GM23248 (cell line): ENCODE data around the gene CASKIN1. TPM values are rescaled to one million over a fixed set of nuclear protein-coding genes. Genes with fewer than 3 reads are reported as not detected.
"Not testable (repeated sequence)": the region's sequence is repeated elsewhere in the genome, so short reads cannot be mapped to it uniquely, and the experiment has no call there.

ENCODE experiments used
- DNase-seq: peaks from one replicate; pipeline ENCODE4 v3.0.0-alpha.2; 2015
- H2AFZ ChIP-seq: fragments of 200-600 bp; sonication (generic); 2 replicates; pipeline ENCODE4 v1.6.1; 2016; ENCODE audit warnings: antibody characterized with exemption
- H3F3A ChIP-seq: fragments of 200-600 bp; sonication (generic); 2 replicates; pipeline ENCODE4 v1.6.1; 2016; ENCODE audit warnings: mild to moderate bottlenecking, antibody characterized with exemption, mixed run types; ENCODE audit not compliant: insufficient read depth
- H3K27ac ChIP-seq: fragments of 200-600 bp; sonication (generic); 2 replicates; pipeline ENCODE4 v1.5.1; 2016; ENCODE audit warnings: mild to moderate bottlenecking
- H3K27me3 ChIP-seq: fragments of 200-600 bp; sonication (generic); replicated peaks from 2 replicates; pipeline ENCODE4 v1.6.1; 2016; ENCODE audit warnings: mild to moderate bottlenecking; ENCODE audit not compliant: insufficient read depth
- H3K36me3 ChIP-seq: fragments of 200-600 bp; sonication (generic); 2 replicates; pipeline ENCODE4 v1.6.1; 2016; ENCODE audit warnings: low read depth, mild to moderate bottlenecking
- H3K4me1 ChIP-seq: fragments of 200-600 bp; sonication (generic); 2 replicates; pipeline ENCODE4 v1.6.1; 2016; ENCODE audit warnings: mild to moderate bottlenecking; ENCODE audit not compliant: insufficient read depth
- H3K4me2 ChIP-seq: fragments of 200-600 bp; sonication (generic); one replicate; pipeline ENCODE4 v1.6.1; 2016; ENCODE audit warnings: mild to moderate bottlenecking; ENCODE audit not compliant: unreplicated experiment
- H3K4me3 ChIP-seq: fragments of 200-600 bp; sonication (generic); 2 replicates; pipeline ENCODE4 v1.5.1; 2016; ENCODE audit warnings: mild to moderate bottlenecking
- H3K79me2 ChIP-seq: fragments of 200-600 bp; sonication (generic); 2 replicates; pipeline ENCODE4 v1.6.1; 2016; ENCODE audit warnings: mild to moderate bottlenecking; ENCODE audit not compliant: insufficient read depth
- H3K9ac ChIP-seq: fragments of 200-600 bp; sonication (generic); 2 replicates; pipeline ENCODE4 v1.6.1; 2016; ENCODE audit warnings: mild to moderate bottlenecking
- H3K9me2 ChIP-seq: fragments of 200-600 bp; sonication (generic); 2 replicates; pipeline ENCODE4 v1.6.1; 2016; ENCODE audit warnings: mixed run types, mild to moderate bottlenecking, moderate library complexity; ENCODE audit not compliant: insufficient read depth
- H3K9me3 ChIP-seq: fragments of 200-600 bp; sonication (generic); one replicate; pipeline ENCODE4 v1.6.1; 2017; ENCODE audit warnings: low read depth
- H4K20me1 ChIP-seq: fragments of 200-600 bp; sonication (generic); 2 replicates; pipeline ENCODE4 v1.6.0; 2016; ENCODE audit not compliant: insufficient read depth
- whole genome bisulfite sequencing, 2 experiments: methylation state at CpG; one replicate each; pipeline ENCODE4 v1.1.6; 2015 to 2017; ENCODE audit warnings: low lambda C conversion rate in 2 of 2, low coverage in 1 of 2; ENCODE audit errors: missing lambda C conversion rate in 2 of 2; 5-methylcytosine and 5-hydroxymethylcytosine counted together
- in situ Hi-C: fragments of 300-500 bp; cut with MboI; formaldehyde crosslinking; loops from 2 replicates; pipeline ENCODE4 v1.15.0; 2020
- microRNA counts: library from miRNA; unstranded; fragments of <30 nt; microRNA quantifications from one replicate; lab custom pipeline; 2016
- microRNA-seq: library from miRNA; unstranded; fragments of <30 nt; microRNA quantifications from one replicate; pipeline ENCODE4, GENCODE V29; 2016; ENCODE audit warnings: borderline number of aligned reads
- polyA plus RNA-seq: library from polyadenylated mRNA; unstranded; fragments of >200 nt; fragmentation: Nextera tagmentation; extraction: Ambion mirVana; gene quantifications from 2 replicates; pipeline ENCODE4 v1.2.1, GENCODE V29; 2016
- small RNA-seq: library from RNA; depleted of rRNA; stranded (forward); fragments of <200 nt; gene quantifications from one replicate; pipeline ENCODE3, GENCODE V24; 2014; ENCODE audit warnings: low read depth, low replicate concordance
- total RNA-seq: library from RNA; depleted of rRNA; stranded (reverse); fragments of >200 nt; shearing (Covaris generic); gene quantifications from 2 replicates; pipeline ENCODE4 v1.2.3, GENCODE V29; 2014; rRNA removed

CASKIN1 gene
- total and polyA plus RNA-seq, 2 experiments from 2014 or later = not detected

GRCh38 chr16:2127630-2128280, 68.7 kb downstream of the CASKIN1 start:
- H4K20me1 ChIP-seq, H3K27me3 ChIP-seq, H2AFZ ChIP-seq, H3K9me3 ChIP-seq, in situ Hi-C loops, H3K36me3 ChIP-seq, H3K9me2 ChIP-seq: not testable (repeated sequence)
- Histone ChIP-seq H3K9ac (peak overlapping the region; percentile 68), H3F3A (peaks cover 12% of the 10 kb centered on the region; the same call in 1 of the 2 replicates), H3K79me2 (peaks cover 93% of the 10 kb centered on the region), H3K27ac (peak overlapping the region; percentile 68), H3K4me3 (peak overlapping the region; percentile 52; the same call in 1 of the 2 replicates), H3K4me2 (peak overlapping the region; percentile 49), H3K4me1 (peaks cover 44% of the 10 kb centered on the region)
- 0 to 1% methylated on average over 3 of the region's 3 CpGs for WGBS, 2 experiments
- DNase-seq = peak; percentile 54

MicroRNAs within 50 kb of the gene (microRNA counts, 767-probe panel; counts per million panel counts)
- microRNA hsa-miR-3180 (lab: Ali Mortazavi, UCI) (447 counts per million, percentile 86 among the panel's probes with 10 or more counts), microRNA hsa-miR-4516 (lab: Ali Mortazavi, UCI) (447 counts per million, percentile 86 among the panel's probes with 10 or more counts)

Small RNA genes lying within 50 kb of the gene (microRNA-seq; reads per million reads assigned to microRNA genes)
- gene MIR3180-5 (not detected), gene MIR4516 (not detected)

Small RNA genes lying within 50 kb of the gene (small RNA-seq; reads per million reads assigned to genes)
- not detected for gene MIR3180-5
- gene MIR4516 = not detected
- not detected for gene RF00019
- not detected for gene SNORD60

Other genes with a start within 250 kb of the CASKIN1 start
- gene RPL3L, start 241.9 kb downstream of the CASKIN1 start, total RNA-seq = not detected in 2 replicates
- not detected in 2 replicates for gene RPL3L, start 241.9 kb downstream of the CASKIN1 start, polyA plus RNA-seq
- gene NDUFB10, start 237.1 kb downstream of the CASKIN1 start, total RNA-seq = 136 and 220 TPM in 2 replicates
- 266 and 279 TPM in 2 replicates for gene NDUFB10, start 237.1 kb downstream of the CASKIN1 start, polyA plus RNA-seq
- 1,339 and 1,536 TPM in 2 replicates for gene RPS2, start 231.8 kb downstream of the CASKIN1 start, total RNA-seq
- gene RPS2, start 231.8 kb downstream of the CASKIN1 start, polyA plus RNA-seq = 1,060 and 1,077 TPM in 2 replicates
- gene RNF151, start 229.7 kb downstream of the CASKIN1 start, total RNA-seq = not detected in 2 replicates
- 0.25 TPM in 1 of 2 replicates, not detected in the other for gene RNF151, start 229.7 kb downstream of the CASKIN1 start, polyA plus RNA-seq
- gene TBL3, start 224.6 kb downstream of the CASKIN1 start, total RNA-seq = 43.7 and 68.5 TPM in 2 replicates
- gene TBL3, start 224.6 kb downstream of the CASKIN1 start, polyA plus RNA-seq = 46.8 and 52.0 TPM in 2 replicates
- gene NOXO1, start 215.1 kb downstream of the CASKIN1 start, total RNA-seq = not detected in 2 replicates
- 0.23 TPM in 1 of 2 replicates, not detected in the other for gene NOXO1, start 215.1 kb downstream of the CASKIN1 start, polyA plus RNA-seq
- gene GFER, start 212.4 kb downstream of the CASKIN1 start, total RNA-seq = 16.4 and 26.4 TPM in 2 replicates
- gene GFER, start 212.4 kb downstream of the CASKIN1 start, polyA plus RNA-seq = 31.0 and 31.6 TPM in 2 replicates
- 0.22 and 0.76 TPM in 2 replicates for gene SYNGR3, start 206.6 kb downstream of the CASKIN1 start, total RNA-seq
- 0.72 and 1.3 TPM in 2 replicates for gene SYNGR3, start 206.6 kb downstream of the CASKIN1 start, polyA plus RNA-seq
- gene ZNF598, start 186.8 kb downstream of the CASKIN1 start, total RNA-seq = 21.2 and 23.4 TPM in 2 replicates
- gene ZNF598, start 186.8 kb downstream of the CASKIN1 start, polyA plus RNA-seq = 12.2 and 14.1 TPM in 2 replicates
- gene NPW, start 176.8 kb downstream of the CASKIN1 start, total RNA-seq = not detected in 2 replicates
- gene NPW, start 176.8 kb downstream of the CASKIN1 start, polyA plus RNA-seq = 2.1 and 3.0 TPM in 2 replicates
- 27.3 and 39.7 TPM in 2 replicates for gene NHERF2, start 169.7 kb downstream of the CASKIN1 start, total RNA-seq
- 29.0 and 45.1 TPM in 2 replicates for gene NHERF2, start 169.7 kb downstream of the CASKIN1 start, polyA plus RNA-seq
- 19.9 and 22.8 TPM in 2 replicates for gene NTHL1, start 148.8 kb downstream of the CASKIN1 start, total RNA-seq
- gene NTHL1, start 148.8 kb downstream of the CASKIN1 start, polyA plus RNA-seq = 20.3 and 21.2 TPM in 2 replicates
- gene TSC2, start 148.6 kb downstream of the CASKIN1 start, total RNA-seq = 53.7 and 84.6 TPM in 2 replicates
- 43.3 and 52.2 TPM in 2 replicates for gene TSC2, start 148.6 kb downstream of the CASKIN1 start, polyA plus RNA-seq
- gene PKD1, start 60.7 kb downstream of the CASKIN1 start, total RNA-seq = 200 and 201 TPM in 2 replicates
- 43.7 and 48.4 TPM in 2 replicates for gene PKD1, start 60.7 kb downstream of the CASKIN1 start, polyA plus RNA-seq
- gene RAB26, start 48.0 kb downstream of the CASKIN1 start, total RNA-seq = not detected in 2 replicates
- 0.30 and 0.71 TPM in 2 replicates for gene RAB26, start 48.0 kb downstream of the CASKIN1 start, polyA plus RNA-seq
- gene TRAF7, start 40.8 kb downstream of the CASKIN1 start, total RNA-seq = 72.7 and 74.2 TPM in 2 replicates
- gene TRAF7, start 40.8 kb downstream of the CASKIN1 start, polyA plus RNA-seq = 28.8 and 29.3 TPM in 2 replicates
- 58.6 and 62.9 TPM in 2 replicates for gene MLST8, start 8.8 kb upstream of the CASKIN1 start, total RNA-seq
- gene MLST8, start 8.8 kb upstream of the CASKIN1 start, polyA plus RNA-seq = 46.5 and 54.6 TPM in 2 replicates
- 2.1 and 2.9 TPM in 2 replicates for gene BRICD5, start 14.3 kb upstream of the CASKIN1 start, total RNA-seq
- 0.22 and 0.56 TPM in 2 replicates for gene BRICD5, start 14.3 kb upstream of the CASKIN1 start, polyA plus RNA-seq
- gene PGP, start 18.2 kb upstream of the CASKIN1 start, total RNA-seq = 21.4 and 25.5 TPM in 2 replicates
- 10.1 TPM in 2 replicates for gene PGP, start 18.2 kb upstream of the CASKIN1 start, polyA plus RNA-seq
- gene E4F1, start 27.0 kb upstream of the CASKIN1 start, total RNA-seq = 32.7 and 41.5 TPM in 2 replicates
- gene E4F1, start 27.0 kb upstream of the CASKIN1 start, polyA plus RNA-seq = 13.5 and 15.5 TPM in 2 replicates
- gene DNASE1L2, start 39.8 kb upstream of the CASKIN1 start, total RNA-seq = 0.13 TPM in 1 of 2 replicates, not detected in the other
- gene DNASE1L2, start 39.8 kb upstream of the CASKIN1 start, polyA plus RNA-seq = 0.80 and 0.89 TPM in 2 replicates
- 53.2 and 92.0 TPM in 2 replicates for gene ECI1, start 55.0 kb upstream of the CASKIN1 start, total RNA-seq
- gene ECI1, start 55.0 kb upstream of the CASKIN1 start, polyA plus RNA-seq = 106 and 116 TPM in 2 replicates
- gene RNPS1, start 71.5 kb upstream of the CASKIN1 start, total RNA-seq = 104 and 115 TPM in 2 replicates
- gene RNPS1, start 71.5 kb upstream of the CASKIN1 start, polyA plus RNA-seq = 176 and 181 TPM in 2 replicates
- gene ABCA3, start 144.1 kb upstream of the CASKIN1 start, total RNA-seq = 0.76 and 2.1 TPM in 2 replicates
- gene ABCA3, start 144.1 kb upstream of the CASKIN1 start, polyA plus RNA-seq = 0.47 and 0.64 TPM in 2 replicates
- gene CCNF, start 232.8 kb upstream of the CASKIN1 start, total RNA-seq = 11.5 and 15.7 TPM in 2 replicates
- 9.3 and 10.5 TPM in 2 replicates for gene CCNF, start 232.8 kb upstream of the CASKIN1 start, polyA plus RNA-seq